ENCODE data around the gene NDUFA3. TPM values are rescaled to one million over a fixed set of nuclear protein-coding genes. Genes with fewer than 3 reads are reported as not detected.
"Not testable (repeated sequence)": the region's sequence is repeated elsewhere in the genome, so short reads cannot be mapped to it uniquely, and the experiment has no call there.

Gene NDUFA3
- total RNA-seq (2014; rRNA removed; shearing (Covaris generic)): 28.7 and 54.7 TPM in 2 replicates

DNA sequence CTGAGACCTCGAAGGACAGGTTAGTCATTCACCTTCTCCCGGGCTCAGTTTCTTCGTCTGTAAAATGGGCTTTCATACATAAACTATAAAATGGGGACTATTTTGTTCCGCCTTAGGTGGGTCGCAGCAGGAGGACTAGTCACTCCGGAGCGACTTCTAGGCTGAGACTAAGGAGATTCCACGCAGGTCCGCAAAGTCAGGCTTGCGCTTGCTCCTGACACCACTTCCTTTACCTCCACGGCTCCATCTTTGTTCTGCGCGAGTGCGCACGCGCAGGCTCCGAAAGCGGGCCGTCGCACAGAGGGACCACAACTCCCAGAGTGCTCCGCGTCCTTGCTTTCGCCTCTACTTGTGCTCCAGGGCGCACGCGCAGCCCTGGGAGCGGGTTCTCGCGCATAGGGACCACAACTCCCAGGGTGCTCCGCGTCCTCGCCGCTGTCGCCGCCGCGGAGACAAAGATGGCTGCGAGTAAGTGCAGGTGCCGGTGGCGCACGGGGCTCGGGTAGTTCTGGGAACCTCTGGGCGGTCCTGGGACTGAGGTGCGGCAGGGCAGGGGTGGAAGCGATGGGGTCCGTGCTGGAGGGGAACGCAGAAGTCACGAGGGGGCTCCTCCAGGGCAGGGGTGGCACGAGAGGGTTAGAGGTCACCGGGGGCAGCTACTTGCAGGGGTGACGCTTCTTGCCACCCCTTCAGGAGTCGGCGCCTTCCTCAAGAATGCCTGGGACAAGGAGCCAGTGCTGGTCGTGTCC lies at the start of gene NDUFA3:
Gene NDUFA3 (plus strand): TSS at position 435 of the 749 bp plus-strand sequence. CDS start 24 bp downstream, at position 459.
- in situ Hi-C loops (cut with HindIII; ENCODE audit: low sequenced_read_pairs): no loop called here
- DNase-seq (ENCODE audit: low spot score): peak; percentile 97

DNA sequence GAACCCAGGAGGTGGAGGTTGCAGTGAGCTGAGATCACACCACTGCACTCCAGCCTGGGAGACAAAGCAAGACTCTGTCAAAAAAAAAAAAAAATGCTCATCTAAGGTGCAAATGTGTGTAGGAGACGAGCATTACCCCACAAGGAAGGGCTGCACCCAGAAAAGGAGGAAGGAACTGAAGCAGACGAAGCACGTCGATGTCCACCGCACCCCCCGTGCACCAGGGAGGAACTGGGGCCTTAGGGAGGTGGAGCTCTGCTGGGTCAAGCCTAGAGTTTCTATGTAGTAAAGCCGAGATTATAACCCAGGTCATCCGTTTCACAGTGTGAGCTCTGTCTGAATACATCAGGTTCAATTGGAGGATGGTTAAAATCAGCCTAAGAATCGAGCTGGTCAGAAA lies 40.0 kb upstream of the NDUFA3 start:
- DNase-seq (ENCODE audit: low spot score): no peak
- in situ Hi-C loops (cut with HindIII; ENCODE audit: low sequenced_read_pairs): no loop called here

DNA sequence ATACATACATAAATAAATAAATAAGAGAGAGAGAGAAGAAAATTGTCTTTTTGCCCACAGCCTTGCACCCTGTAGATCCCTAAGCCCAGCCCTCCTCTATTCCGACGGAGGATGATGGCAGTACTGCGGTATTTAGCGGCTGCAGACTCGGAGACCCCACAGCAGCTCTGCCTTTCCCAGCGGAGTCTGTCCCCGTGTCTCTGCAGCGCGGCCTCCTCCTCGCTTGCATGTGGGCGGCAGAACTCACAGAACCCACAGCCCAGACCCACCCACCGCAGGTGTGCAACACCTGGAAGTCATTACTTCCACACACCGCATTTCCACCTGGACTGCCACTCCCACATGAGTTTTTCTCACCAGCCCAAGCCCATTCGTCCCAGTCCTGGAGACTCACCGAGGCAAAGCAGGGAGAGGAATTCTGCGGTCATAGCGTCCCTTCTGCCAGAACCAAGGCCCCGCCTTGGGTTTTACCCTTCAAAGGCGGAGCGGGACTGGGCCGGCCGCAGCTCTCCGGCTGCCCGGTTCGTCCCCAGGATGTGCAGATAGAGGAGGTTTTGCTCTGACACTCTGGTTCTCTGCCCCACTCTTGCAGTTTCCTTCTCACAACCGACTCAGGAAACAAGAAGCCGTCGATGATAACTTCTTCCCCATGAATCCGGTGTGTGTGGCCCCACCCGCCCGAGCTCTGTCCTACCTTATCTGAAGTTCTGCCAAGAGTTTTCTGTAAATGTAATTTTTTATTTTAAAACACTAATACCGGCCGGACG lies 39.1 kb upstream of the NDUFA3 start, which contains the start of gene VSTM1:
Gene VSTM1 (minus strand): TSS at position 548 of the 767 bp plus-strand sequence. CDS start 120 bp downstream, at position 428.
- in situ Hi-C loops (cut with HindIII; ENCODE audit: low sequenced_read_pairs): no loop called here
- DNase-seq (ENCODE audit: low spot score): no peak

DNA sequence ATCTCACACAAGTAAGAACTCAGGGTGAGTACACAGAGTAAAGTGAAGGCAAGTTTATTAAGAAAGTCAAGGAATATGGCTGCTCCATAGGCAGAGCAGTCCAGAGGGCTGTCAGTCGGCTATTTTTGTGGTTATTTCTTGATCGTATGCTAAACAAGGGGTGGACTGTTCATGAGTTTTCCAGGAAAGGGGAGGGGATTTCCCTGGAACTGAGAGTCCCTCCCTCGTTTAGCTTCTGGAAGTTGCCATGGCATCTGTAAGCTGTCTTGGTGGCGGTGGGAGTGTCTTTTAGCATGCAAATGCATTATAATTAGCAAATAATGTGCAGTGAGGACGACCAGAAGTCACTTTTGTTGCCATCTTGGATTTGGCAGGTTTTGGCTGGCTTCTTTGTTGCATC lies 33.2 kb upstream of the NDUFA3 start:
- DNase-seq (ENCODE audit: low spot score): no peak
- in situ Hi-C loops (cut with HindIII; ENCODE audit: low sequenced_read_pairs): no loop called here

DNA sequence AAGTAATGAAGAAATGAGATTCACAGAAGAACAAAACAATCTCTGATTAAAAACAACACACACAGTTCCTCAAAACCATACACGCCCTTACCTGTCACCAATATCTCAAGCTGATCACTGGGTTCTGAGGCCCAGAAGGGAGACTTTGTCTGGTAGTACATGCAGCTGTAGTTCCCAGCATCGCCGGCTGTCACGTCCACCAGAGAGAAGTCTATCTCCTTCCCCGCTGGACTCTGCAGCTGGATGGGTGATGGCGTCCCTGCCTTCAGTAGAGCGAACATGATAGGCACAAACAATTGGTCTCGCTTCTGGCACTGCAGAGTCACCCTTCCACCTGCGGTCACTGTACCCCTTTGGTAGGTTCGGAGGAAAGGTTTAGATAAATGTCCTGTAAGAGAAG lies 28.8 kb upstream of the NDUFA3 start:
- DNase-seq (ENCODE audit: low spot score): no peak
- in situ Hi-C loops (cut with HindIII; ENCODE audit: low sequenced_read_pairs): no loop called here

DNA sequence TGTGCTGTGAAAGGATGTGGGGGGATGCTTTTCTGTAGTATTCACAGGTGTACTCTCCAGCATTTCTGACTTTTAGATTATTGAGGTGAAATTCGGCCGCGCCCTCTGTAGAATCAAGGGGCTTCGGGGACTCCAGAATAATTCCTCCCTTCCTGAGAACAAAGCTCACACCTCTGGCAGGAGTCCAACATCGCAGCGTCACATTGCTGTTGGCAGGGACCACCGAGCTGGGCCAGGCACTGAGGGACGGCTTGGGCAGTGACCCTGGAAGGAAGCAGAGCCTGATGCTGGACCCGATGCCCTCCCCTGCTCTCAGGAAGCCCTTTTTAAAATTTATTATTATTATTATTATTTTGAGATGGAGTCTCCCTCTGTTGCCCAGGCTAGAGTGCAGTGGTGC lies 27.8 kb upstream of the NDUFA3 start:
- no peak for DNase-seq (ENCODE audit: low spot score)
- in situ Hi-C loops (cut with HindIII; ENCODE audit: low sequenced_read_pairs): no loop called here

DNA sequence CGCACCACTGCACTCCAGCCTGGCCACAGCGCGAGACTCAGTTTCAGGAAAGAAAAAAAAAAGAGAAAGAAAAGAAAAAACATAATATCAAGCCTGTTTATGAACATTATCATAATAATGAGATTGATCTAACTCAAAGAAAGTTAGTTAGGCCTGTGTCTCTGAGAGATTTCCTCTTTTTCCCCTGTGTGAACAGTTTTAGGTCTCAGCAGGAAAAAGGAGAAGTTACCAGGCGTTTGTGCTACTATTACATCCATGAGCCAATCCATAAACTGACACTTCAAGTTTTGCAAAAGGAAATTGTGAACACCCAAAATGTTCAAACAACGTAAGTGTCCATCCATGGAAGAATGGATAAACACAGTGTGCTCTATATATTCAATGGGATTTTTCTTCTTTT lies 25.3 kb upstream of the NDUFA3 start:
- in situ Hi-C loops (cut with HindIII; ENCODE audit: low sequenced_read_pairs): no loop called here
- no peak for DNase-seq (ENCODE audit: low spot score)

DNA sequence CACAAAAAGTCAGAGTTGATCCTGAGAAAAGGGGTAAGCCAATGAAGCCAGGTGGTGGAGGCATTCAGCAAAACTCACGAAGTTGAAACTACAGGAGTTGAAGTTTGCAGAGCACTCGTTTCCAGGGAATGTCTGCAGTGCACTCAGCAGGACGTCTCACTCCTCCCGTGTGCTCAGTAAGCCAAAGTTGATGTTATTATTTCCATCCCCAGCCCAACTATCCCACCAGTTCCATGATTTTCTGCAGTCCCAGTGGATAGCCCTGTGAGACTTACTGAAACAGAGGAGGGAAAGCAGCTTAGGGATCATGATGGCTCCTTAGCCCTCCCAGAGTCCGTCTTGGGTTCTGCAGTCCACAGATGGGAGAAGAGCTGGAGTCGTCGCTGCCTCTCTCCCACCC lies 21.6 kb upstream of the NDUFA3 start, which contains the start of gene TARM1:
Gene TARM1 (minus strand): TSS at position 334 of the 400 bp plus-strand sequence. CDS start 25 bp downstream, at position 309.
- DNase-seq (ENCODE audit: low spot score): no peak
- in situ Hi-C loops (cut with HindIII; ENCODE audit: low sequenced_read_pairs): no loop called here

DNA sequence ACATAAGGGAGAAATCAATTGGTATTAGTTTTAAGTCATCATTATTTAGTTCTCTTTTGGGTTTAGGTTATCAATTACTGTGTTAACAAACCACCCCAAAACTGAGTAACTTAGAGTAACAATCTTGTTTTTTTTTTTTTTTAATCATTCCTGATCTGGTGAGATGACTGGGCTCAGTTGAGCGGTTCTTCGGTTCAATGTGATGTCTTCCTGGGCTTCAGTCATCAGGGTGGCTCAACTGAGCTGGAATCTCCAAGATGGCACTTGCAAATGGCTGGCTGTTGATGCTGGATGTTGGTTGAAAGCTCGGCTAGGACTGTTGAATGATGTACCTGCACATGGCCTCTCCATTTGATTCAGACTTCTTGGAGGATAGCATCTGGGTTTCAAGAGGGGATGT lies 18.2 kb upstream of the NDUFA3 start:
- in situ Hi-C loops (cut with HindIII; ENCODE audit: low sequenced_read_pairs): no loop called here
- DNase-seq (ENCODE audit: low spot score): no peak

DNA sequence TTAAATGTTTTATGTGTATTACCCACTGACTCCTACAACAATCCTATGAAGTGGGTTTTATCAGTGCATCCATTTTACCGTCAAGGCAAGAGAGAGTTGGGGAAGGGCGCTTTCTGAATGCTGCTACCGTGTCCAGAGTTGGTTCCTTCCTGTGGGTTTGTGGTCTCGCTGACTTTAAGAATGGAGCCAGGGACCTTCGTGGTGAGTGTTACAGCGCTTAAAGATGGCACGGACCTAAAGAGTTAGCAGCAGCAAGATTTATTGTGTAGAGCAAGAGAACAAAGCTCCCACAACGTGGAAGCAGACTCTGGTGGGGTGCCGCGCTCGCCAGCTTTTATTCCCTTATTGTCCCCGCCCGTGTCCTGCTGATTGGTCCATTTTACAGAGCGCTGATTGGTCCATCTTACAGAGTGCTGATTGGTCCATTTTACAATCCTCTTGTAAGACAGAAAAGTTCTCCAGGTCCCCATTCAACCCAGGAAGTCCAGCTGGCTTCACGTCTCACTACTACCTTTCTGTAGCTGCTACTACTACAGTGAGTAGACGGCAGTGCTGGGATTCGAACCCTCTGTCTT lies 8.1 kb upstream of the NDUFA3 start:
- in situ Hi-C loops (cut with HindIII; ENCODE audit: low sequenced_read_pairs): no loop called here
- no peak for DNase-seq (ENCODE audit: low spot score)

DNA sequence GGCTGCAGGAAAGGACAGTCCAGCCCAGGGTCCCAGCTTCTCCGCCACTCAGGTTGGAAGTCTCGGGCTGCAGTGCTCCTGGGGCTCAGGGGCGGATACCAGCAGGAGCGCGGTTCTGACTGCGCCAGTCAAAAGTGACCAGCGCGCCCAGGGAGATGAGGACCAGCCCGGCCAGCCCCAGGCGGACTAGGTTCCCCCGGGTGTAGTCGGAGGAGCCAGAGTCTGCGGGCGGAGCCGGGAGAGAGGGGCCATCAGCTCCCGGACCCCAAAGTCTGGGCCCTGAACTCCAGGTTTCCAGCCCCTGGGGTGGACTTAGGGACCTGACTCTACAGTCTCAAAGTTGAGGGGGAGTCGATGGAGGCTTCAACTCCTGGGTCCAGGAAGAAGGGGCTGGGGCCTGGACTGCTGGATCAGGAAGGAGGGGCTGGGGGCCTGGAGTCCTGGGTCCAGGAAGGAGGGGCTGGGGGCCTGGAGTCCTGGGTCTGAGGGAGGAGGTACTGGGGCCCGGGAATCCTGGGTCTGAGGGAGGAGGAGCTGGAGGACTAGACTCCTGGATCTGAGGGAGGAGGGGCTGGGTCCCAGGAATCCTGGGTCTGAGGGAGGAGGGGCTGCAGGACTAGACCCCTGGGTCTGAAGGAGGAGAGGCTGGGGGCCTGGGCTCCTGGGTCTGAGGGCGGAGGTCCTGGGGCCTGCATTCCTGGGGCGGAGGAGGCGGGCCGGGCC lies 7.4 kb upstream of the NDUFA3 start:
- in situ Hi-C loops (cut with HindIII; ENCODE audit: low sequenced_read_pairs): no loop called here
- DNase-seq (ENCODE audit: low spot score): no peak

DNA sequence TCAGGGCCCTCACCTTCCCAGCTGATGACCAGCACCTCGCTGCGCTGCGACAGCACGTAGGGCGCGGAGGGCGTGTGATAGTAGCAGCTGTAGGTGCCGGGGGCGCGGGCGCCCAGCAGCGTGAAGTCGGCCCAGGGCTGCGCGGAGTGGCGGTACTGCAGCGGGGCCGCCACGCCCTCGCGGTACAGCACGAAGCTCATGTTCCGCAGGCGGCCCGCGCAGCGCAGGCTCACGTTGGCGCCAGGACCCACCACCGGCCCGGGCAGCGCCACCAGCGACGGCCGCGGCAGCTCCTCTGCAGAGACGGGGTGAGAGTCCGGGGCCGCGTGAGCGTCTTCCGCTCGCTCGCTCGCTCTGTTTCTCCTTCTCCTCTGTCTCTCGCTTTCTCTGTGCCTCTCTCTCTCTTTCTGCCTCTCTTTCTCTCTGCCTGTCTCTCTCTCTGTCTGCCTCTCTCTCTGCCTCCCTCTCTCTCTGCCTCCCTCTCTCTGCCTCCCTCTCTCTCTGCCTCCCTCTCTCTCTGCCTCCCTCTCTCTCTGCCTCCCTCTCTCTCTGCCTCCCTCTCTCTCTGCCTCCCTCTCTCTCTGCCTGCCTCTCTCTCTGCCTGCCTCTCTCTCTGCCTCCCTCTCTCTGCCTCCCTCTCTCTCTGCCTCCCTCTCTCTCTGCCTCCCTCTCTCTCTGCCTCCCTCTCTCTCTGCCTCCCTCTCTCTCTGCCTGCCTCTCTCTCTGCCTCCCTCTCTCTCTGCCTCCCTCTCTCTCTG lies 6.6 kb upstream of the NDUFA3 start:
- DNase-seq (ENCODE audit: low spot score); in situ Hi-C loops (cut with HindIII; ENCODE audit: low sequenced_read_pairs): not testable (repeated sequence)

DNA sequence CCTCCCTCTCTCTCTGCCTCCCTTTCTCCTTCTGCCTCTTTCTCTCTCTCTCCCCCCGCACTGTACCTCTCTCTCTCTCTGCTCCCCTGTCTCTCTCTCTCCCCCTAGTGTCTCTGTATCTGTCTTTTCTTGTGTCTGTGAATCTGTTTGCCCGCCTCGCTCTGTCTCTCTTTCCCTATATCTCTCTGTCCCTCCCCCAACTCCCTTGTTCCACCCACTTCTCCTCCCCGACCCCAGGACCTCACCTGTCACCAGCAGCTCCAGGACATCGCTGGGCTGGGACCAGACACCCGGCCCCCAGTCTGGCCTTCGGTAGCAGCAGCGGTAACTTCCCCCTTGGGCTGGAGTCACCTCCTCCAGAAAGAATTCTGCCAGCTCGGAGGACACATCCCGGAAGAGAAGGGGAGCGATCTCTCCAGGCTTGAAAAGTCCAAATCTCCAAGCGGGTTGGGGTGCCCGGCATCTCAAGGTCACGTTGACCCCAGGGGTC lies 6.0 kb upstream of the NDUFA3 start:
- in situ Hi-C loops (cut with HindIII; ENCODE audit: low sequenced_read_pairs): no loop called here
- DNase-seq (ENCODE audit: low spot score): no peak

DNA sequence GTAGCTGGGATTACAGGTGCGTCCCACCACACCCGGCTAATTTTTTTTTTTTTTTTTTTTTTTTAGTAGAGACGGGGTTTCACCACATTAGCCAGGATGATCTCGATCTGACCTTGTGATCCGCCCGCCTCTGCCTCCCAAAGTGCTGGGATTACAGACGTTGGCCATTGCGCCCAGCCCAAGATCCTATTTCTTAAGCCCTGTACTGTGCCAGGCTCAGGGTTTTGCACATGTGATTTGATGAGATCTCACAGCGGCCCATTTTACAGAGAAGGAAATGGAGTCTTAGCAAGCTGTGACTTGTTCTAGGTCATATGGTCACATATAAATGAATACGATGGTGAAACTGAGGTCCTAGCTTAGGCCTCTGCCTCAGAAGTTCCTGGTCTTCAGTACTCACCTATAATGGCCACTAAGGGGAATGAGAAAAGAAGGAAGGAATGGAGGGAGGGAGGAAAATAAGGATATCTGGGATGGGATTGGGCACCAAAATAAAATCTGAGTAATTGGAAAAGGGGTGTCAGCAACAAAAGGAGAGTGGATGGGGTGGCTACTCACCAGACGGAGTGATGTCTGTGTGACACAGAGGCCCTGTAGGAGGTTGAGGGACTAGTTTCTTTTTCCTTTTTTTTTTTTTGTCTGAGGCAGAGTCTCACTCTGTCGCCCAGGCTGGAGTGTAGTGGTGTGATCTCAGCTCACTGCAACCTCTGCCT lies 3.3 kb upstream of the NDUFA3 start:
- in situ Hi-C loops (cut with HindIII; ENCODE audit: low sequenced_read_pairs): no loop called here

DNA sequence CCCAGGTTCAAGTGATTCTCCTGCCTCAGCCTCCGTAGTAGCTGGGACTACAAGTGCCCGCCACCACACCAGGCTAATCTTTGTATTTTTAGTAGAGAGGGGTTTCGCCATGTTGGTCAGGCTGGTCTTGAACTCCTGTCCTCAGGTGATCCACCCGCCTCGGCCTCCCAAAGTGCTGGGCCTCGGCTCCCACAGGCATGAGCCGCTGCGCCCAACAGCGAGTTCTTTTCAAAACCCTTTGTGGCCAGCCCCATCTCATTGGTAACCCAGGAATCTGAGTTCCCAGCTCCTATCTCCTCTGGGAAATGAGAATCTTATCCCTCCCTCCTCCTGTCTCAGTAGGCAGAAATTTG lies 2.8 kb upstream of the NDUFA3 start:
- in situ Hi-C loops (cut with HindIII; ENCODE audit: low sequenced_read_pairs); DNase-seq (ENCODE audit: low spot score): not testable (repeated sequence)

More for the DNA sequence above, 3.3 kb upstream of the NDUFA3 start:
- no peak for DNase-seq (ENCODE audit: low spot score)

DNA sequence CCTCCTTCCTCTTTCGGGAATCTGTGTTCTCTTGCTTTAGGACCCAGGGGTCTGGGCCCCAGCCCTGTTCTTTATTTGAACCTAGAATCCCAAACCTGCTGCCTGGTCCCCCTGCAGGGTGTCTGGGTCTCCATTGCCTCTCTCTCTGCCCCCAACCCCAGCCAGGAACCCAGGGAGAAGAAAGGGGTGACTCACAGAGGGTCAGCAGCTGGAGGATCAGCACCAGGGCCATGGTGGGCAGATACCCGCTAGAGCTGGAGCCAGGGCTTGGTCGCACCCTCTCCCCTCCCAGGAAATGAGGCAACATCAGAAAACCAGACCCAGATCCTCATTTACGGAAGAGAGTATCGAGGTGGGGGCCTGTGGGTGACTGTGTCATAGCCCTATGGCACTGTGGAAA lies 2.1 kb upstream of the NDUFA3 start, which contains the start of gene OSCAR:
Gene OSCAR (minus strand): TSS at position 243 of the 400 bp plus-strand sequence. CDS start 11 bp downstream, at position 232.
- DNase-seq (ENCODE audit: low spot score): no peak
- in situ Hi-C loops (cut with HindIII; ENCODE audit: low sequenced_read_pairs): no loop called here

DNA sequence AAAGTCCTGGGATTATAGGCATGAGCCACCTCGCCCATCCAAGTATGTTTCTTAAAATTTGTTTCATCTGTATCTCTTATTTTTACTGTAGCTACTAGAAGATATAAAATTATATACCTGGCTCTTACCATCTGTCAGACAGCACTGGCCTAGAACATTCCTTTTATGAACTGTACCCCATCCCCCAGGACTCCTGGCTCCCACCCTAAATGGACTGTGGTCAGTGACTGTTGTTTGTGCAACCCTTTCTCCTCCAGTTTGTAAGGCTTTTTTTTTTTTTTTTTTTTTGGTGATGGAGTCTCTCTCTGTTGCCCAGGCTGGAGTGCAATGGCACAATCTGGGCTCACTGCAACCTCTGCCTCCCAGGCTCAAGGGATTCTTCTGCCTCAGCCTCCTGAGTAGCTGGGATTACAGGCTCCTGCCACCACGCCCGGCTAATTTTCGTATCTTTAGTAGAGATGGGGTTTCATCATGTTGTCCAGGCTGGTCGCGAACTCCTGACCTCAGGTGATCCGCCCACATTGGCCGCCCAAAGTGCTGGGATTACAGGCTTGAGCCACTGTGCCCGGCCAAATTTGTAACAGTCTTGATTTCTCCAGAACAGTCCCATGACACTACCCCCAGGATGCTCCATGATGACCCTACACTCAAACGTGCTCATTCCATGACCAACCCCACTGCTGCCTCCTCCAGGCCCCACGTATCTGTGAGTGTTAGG lies 2.5 kb downstream of the NDUFA3 start:
- in situ Hi-C loops (cut with HindIII; ENCODE audit: low sequenced_read_pairs): no loop called here

More for the DNA sequence above, 2.5 kb downstream of the NDUFA3 start:
- DNase-seq (ENCODE audit: low spot score): no peak
